Thyroid gland (tissue), 4 donors: ENCODE measurements around the gene XCL2.
"Not testable (repeated sequence)": the region's sequence is repeated elsewhere in the genome, so short reads cannot be mapped to it uniquely, and the experiment has no call there.

Source experiments
- CTCF ChIP-seq, 6 experiments: fragments of 200-600 bp in 3 of 6; fragments of 450-650 bp in 3 of 6; sonication (generic) in 3 of 6; IDR thresholded peaks; one replicate each; pipeline ENCODE4 v1.5.1; 2016 to 2019; ENCODE audit warnings: antibody characterized with exemption in 6 of 6, mild to moderate bottlenecking in 2 of 6, inconsistent platforms in 1 of 6, moderate library complexity in 1 of 6
- POLR2A ChIP-seq, 2 donors: fragments of 450-650 bp; IDR thresholded peaks; one replicate each; pipeline ENCODE4 v1.6.1; 2017; ENCODE audit warnings: antibody characterized with exemption in 2 of 2, mild to moderate bottlenecking in 2 of 2, moderate library complexity in 1 of 2

GRCh38 chr1:168580290-168580689 lies 36.5 kb upstream of the XCL2 start:
- TF ChIP-seq CTCF, POLR2A (IDR thresholded peaks at IDR 0.05): not testable (repeated sequence)
